GM12878 (cell line): ENCODE data around the gene JADE1. TPM values are rescaled to one million over a fixed set of nuclear protein-coding genes. Genes with fewer than 3 reads are reported as not detected.
A peak's percentile ranks its signal among the peaks of the same experiment; 100 is the strongest.

ENCODE experiments used
- BCL3 ChIP-seq: IDR thresholded peaks from 2 replicates; pipeline ENCODE4 v1.6.1; 2011; ENCODE audit warnings: borderline replicate concordance, low read depth, mild to moderate bottlenecking, moderate library complexity, low read length; ENCODE audit not compliant: insufficient read depth, poor library complexity, severe bottlenecking
- CBX3 ChIP-seq: fragments of 200-600 bp; sonication (generic); IDR thresholded peaks from 2 replicates; pipeline ENCODE4 v1.6.1; 2016; ENCODE audit warnings: low read depth, borderline replicate concordance
- EGR1 ChIP-seq, 2 experiments: IDR thresholded peaks; 1 replicate in 1 of 2; 2 replicates in 1 of 2; pipeline ENCODE4 v1.6.1; 2011 to 2012; ENCODE audit warnings: low read depth in 2 of 2, low read length in 2 of 2, borderline replicate concordance in 1 of 2, mild to moderate bottlenecking in 1 of 2, moderate library complexity in 1 of 2
- ETV6 ChIP-seq, 2 experiments: fragments of 450-650 bp in 1 of 2; IDR thresholded peaks in 1 of 2; conservative IDR thresholded peaks in 1 of 2; 2 replicates each; pipeline ENCODE4 v1.6.1; 2014; ENCODE audit warnings: antibody characterized with exemption in 1 of 2, borderline replicate concordance in 1 of 2, low read depth in 1 of 2, mild to moderate bottlenecking in 1 of 2, moderate library complexity in 1 of 2
- HCFC1 ChIP-seq: fragments of 150-350 bp; IDR thresholded peaks from 2 replicates; pipeline ENCODE4 v1.6.1; 2014; ENCODE audit warnings: low read length
- HSF1 ChIP-seq: fragments of 150-350 bp; IDR thresholded peaks from 2 replicates; pipeline ENCODE4 v1.6.1; 2014; ENCODE audit warnings: mild to moderate bottlenecking, low read depth, low read length
- JUNB ChIP-seq: IDR thresholded peaks from 2 replicates; pipeline ENCODE4 v1.6.1; 2016; ENCODE audit warnings: antibody characterized with exemption, mild to moderate bottlenecking
- MEF2B ChIP-seq: fragments of 450-650 bp; IDR thresholded peaks from 2 replicates; pipeline ENCODE4 v1.6.1; 2018; ENCODE audit warnings: mild to moderate bottlenecking, moderate library complexity; ENCODE audit not compliant: partially characterized antibody, poor library complexity, severe bottlenecking
- PAX5 ChIP-seq: IDR thresholded peaks from 2 replicates; pipeline ENCODE4 v1.6.1; 2011; ENCODE audit warnings: low read depth, low read length, borderline replicate concordance
- REST ChIP-seq: IDR thresholded peaks from 2 replicates; pipeline ENCODE4 v1.6.1; 2012; ENCODE audit warnings: mild to moderate bottlenecking, low read depth, low read length
- SP1 ChIP-seq: IDR thresholded peaks from one replicate; pipeline ENCODE4 v1.6.1; 2011; ENCODE audit warnings: low read depth, low read length
- SRF ChIP-seq, 2 experiments: IDR thresholded peaks; 2 replicates each; pipeline ENCODE4 v1.6.1; 2011; ENCODE audit warnings: low read depth in 2 of 2, low read length in 2 of 2, mild to moderate bottlenecking in 1 of 2, moderate library complexity in 1 of 2
- STAT1 ChIP-seq: fragments of 450-650 bp; conservative IDR thresholded peaks from 2 replicates; pipeline ENCODE4 v1.6.1; 2014; ENCODE audit warnings: antibody characterized with exemption, mild to moderate bottlenecking
- STAT3 ChIP-seq: IDR thresholded peaks from 2 replicates; pipeline ENCODE4 v1.6.1; 2011; ENCODE audit warnings: low read depth, low read length, improper control_type of control experiment
- SUZ12 ChIP-seq: fragments of 200-600 bp; sonication (generic); IDR thresholded peaks from one replicate; pipeline ENCODE4 v1.6.1; 2018; ENCODE audit warnings: antibody characterized with exemption, mild to moderate bottlenecking; ENCODE audit not compliant: unreplicated experiment
- TCF7 ChIP-seq: IDR thresholded peaks from 2 replicates; pipeline ENCODE4 v1.6.1; 2014; ENCODE audit warnings: antibody characterized with exemption, borderline replicate concordance
- ZNF207 ChIP-seq: fragments of 450-650 bp; IDR thresholded peaks from 2 replicates; pipeline ENCODE4 v1.6.1; 2014; ENCODE audit warnings: antibody characterized with exemption, mild to moderate bottlenecking, borderline replicate concordance
- ZSCAN29 ChIP-seq: fragments of 450-650 bp; IDR thresholded peaks from 2 replicates; pipeline ENCODE4 v1.6.1; 2017; ENCODE audit warnings: mild to moderate bottlenecking, moderate library complexity
- polyA plus RNA-seq, 11 experiments: library from polyadenylated mRNA; depleted of rRNA in 4 of 11; unstranded in 6 of 11; stranded (reverse) in 5 of 11; fragments of >200 nt; fragmentation: Nextera tagmentation in 4 of 11; fragmentation: Illumina TruSeq in 1 of 11; extraction: Ambion mirVana in 4 of 11; extraction: Trizol in 1 of 11; gene quantifications; 1 replicate in 1 of 11; 2 replicates in 10 of 11; pipeline versions ENCODE4 v1.2.1 to v1.2.3, GENCODE V29; 2011 to 2016; ENCODE audit warnings: inconsistent platforms in 2 of 11, missing spikeins in 2 of 11, low read depth in 1 of 11
- total RNA-seq, 4 experiments: library from RNA; depleted of rRNA in 3 of 4; stranded (reverse); fragments of >200 nt in 3 of 4; fragmentation: Illumina TruSeq in 1 of 4; extraction: Trizol in 1 of 4; gene quantifications; 2 replicates each; pipeline versions ENCODE4 v1.2.1 to v1.2.3, GENCODE V29; 2013 to 2021
- TF ChIP-seq, protein P1 (sequence below): fragments of 450-650 bp; IDR thresholded peaks from 2 replicates; pipeline ENCODE4 v1.6.1; 2017; ENCODE audit warnings: mild to moderate bottlenecking, moderate library complexity

Gene JADE1
- total and polyA plus RNA-seq, 10 of the 15 experiments (the other 5 are each of a cell fraction or from before 2014, with no cell fraction given) = 5.9 to 27.2 (median 15.8) TPM

GRCh38 chr4:128862608-128863311 lies 53.3 kb downstream of the JADE1 start (continued):
- 0 out of 4 replicates have a peak, but pooled peaks of 1 of the 2 experiments have one; percentile 16 for TF ChIP-seq ETV6 (conservative IDR thresholded peaks at IDR 0.05 in 1 of 2, IDR thresholded peaks at IDR 0.05 in 1 of 2; ENCODE audit: borderline replicate concordance in 1 of 2, low read depth in 1 of 2)
- TF ChIP-seq SUZ12 = no peak
- TF ChIP-seq EGR1 (IDR thresholded peaks at IDR 0.05; ENCODE audit: borderline replicate concordance in 1 of 2, low read depth in 2 of 2, low read length in 2 of 2) = no peak
- no peak for TF ChIP-seq REST
- TF ChIP-seq MEF2B = peak; percentile 35
- no peak; the same call in 1 of the 2 replicates for TF ChIP-seq JUNB
- TF ChIP-seq SRF (IDR thresholded peaks at IDR 0.05; ENCODE audit: low read depth in 2 of 2, low read length in 2 of 2) = no peak
- TF ChIP-seq SP1 = no peak
- TF ChIP-seq HCFC1 = no peak
- TF ChIP-seq, protein P1, sequence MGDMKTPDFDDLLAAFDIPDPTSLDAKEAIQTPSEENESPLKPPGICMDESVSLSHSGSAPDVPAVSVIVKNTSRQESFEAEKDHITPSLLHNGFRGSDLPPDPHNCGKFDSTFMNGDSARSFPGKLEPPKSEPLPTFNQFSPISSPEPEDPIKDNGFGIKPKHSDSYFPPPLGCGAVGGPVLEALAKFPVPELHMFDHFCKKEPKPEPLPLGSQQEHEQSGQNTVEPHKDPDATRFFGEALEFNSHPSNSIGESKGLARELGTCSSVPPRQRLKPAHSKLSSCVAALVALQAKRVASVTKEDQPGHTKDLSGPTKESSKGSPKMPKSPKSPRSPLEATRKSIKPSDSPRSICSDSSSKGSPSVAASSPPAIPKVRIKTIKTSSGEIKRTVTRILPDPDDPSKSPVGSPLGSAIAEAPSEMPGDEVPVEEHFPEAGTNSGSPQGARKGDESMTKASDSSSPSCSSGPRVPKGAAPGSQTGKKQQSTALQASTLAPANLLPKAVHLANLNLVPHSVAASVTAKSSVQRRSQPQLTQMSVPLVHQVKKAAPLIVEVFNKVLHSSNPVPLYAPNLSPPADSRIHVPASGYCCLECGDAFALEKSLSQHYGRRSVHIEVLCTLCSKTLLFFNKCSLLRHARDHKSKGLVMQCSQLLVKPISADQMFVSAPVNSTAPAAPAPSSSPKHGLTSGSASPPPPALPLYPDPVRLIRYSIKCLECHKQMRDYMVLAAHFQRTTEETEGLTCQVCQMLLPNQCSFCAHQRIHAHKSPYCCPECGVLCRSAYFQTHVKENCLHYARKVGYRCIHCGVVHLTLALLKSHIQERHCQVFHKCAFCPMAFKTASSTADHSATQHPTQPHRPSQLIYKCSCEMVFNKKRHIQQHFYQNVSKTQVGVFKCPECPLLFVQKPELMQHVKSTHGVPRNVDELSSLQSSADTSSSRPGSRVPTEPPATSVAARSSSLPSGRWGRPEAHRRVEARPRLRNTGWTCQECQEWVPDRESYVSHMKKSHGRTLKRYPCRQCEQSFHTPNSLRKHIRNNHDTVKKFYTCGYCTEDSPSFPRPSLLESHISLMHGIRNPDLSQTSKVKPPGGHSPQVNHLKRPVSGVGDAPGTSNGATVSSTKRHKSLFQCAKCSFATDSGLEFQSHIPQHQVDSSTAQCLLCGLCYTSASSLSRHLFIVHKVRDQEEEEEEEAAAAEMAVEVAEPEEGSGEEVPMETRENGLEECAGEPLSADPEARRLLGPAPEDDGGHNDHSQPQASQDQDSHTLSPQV = no peak
- TF ChIP-seq PAX5 = peak; percentile 36; the same call in 1 of the 2 replicates
- no peak for TF ChIP-seq ZNF207
- no peak for TF ChIP-seq TCF7
- TF ChIP-seq STAT3 = no peak
- TF ChIP-seq ZSCAN29 = no peak
- TF ChIP-seq STAT1 = no peak
- TF ChIP-seq CBX3 = no peak
- TF ChIP-seq HSF1 = no peak
- peak; percentile 11 for TF ChIP-seq BCL3
